ENCODE measurements around the gene BTN1A1.

Gene BTN1A1

DNA sequence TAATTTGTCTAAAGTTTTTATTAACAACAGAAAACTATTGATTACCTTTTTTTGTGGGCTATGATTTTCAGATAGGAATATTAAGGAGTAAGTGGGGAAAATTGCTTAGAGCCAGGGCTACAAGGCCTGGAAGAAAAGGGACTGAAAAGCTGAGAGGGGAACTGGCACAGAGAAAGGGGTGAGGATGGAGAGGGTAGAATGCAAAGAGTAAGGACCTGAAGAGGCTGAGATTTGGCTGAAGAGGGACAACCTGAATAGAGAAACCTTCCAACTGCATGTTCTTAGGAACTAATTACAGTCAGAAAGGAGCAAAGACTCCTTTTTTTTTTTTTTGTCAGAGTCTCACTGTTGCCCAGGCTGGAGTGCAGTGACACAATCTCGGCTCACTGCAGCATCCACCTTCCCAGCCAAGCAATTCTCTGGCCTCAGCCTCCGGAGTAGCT lies 25.6 kb upstream of the BTN1A1 start:
- TF ChIP-seq, protein P1, sequence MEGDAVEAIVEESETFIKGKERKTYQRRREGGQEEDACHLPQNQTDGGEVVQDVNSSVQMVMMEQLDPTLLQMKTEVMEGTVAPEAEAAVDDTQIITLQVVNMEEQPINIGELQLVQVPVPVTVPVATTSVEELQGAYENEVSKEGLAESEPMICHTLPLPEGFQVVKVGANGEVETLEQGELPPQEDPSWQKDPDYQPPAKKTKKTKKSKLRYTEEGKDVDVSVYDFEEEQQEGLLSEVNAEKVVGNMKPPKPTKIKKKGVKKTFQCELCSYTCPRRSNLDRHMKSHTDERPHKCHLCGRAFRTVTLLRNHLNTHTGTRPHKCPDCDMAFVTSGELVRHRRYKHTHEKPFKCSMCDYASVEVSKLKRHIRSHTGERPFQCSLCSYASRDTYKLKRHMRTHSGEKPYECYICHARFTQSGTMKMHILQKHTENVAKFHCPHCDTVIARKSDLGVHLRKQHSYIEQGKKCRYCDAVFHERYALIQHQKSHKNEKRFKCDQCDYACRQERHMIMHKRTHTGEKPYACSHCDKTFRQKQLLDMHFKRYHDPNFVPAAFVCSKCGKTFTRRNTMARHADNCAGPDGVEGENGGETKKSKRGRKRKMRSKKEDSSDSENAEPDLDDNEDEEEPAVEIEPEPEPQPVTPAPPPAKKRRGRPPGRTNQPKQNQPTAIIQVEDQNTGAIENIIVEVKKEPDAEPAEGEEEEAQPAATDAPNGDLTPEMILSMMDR (IDR thresholded peaks at IDR 0.05; ENCODE audit: control extremely low read depth, extremely low read depth, low read depth, missing control alignments), result no peak
- ChIA-PET POLR2A (interaction anchor here (0.7 to 1.1 kb wide), 3 partner anchors 10 to 63 kb away, joined by 3 read pairs; no protein-coding TSS in a partner anchor), CTCF (interaction anchor here (0.8 to 3.1 kb wide), 7 partner anchors 10 to 128 kb away, joined by 3 to 13 read pairs (median 5); no protein-coding TSS in a partner anchor)
- DNase-seq (ENCODE audit: extremely low spot score), result no peak

DNA sequence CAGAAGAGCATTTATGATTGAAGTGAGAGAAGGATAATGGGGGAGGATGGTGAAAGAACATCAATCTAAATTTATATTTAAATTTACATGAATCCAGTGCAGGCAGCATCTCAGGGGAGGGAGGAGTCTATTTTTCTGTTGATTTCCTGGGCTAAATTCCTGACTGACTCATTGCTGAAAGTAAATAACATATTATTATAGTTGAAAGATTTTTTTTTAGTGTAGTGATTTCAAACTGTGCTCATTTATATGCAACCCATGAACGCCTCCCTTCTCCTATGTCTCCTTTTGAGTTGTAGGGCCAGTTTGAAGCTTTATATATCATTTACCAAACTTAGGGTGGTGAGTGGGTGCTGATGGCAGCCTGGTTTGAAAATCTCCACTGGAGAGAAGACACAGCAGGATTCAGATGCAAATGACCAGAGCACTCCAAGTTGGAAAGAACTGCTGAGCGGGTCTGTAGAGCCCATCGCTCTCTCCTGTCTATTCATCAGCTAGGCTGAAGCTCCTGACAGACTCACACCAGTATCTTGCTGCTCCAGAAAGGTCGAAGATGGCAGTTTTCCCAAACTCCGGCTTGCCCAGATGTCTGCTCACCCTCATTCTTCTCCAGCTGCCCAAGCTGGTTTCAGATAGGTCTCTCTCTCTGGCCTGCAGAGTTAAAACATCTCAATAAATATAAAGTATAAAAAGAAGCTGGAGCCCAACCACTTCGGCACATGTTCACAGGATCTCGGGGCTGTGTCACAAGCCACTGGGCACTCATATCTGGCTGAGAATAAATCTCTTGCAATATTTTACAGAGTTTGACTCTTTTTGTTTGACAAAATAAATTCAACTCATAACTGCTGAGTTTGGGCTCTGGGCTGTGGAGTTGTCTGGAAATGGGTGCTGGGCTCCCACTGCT lies 24.0 kb upstream of the BTN1A1 start:
- TF ChIP-seq, protein P1 (IDR thresholded peaks at IDR 0.05; ENCODE audit: control extremely low read depth, extremely low read depth, low read depth, missing control alignments), result no peak
- DNase-seq (ENCODE audit: extremely low spot score), result no peak
- ChIA-PET POLR2A (no interaction called here), CTCF (interaction anchor here (0.9 to 1.5 kb wide), 5 partner anchors 8 to 46 kb away, joined by 3 to 5 read pairs (median 3); no protein-coding TSS in a partner anchor)

DNA sequence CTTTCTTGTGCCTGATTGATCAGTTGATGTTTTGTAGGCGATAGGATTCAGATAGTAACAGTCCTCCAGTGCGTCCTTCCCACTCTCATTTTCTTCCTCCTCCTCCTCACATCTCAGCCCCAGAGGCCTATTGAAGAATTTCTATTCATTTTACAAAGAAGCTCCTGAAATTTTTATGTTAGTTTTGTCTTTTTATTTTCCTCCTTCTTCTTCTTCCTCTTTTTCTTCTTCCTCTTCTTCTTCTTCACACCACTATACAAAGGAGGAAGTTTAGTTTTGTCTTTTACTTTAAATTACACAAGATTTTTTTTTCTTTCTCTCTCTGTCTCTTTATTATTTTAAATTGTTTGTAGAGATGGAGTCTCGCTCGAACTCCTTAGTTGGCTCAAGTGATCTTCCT lies 23.2 kb upstream of the BTN1A1 start:
- DNase-seq (ENCODE audit: extremely low spot score), result no peak
- ChIA-PET POLR2A (no interaction called here), CTCF (interaction anchor here (0.9 to 1.5 kb wide), 4 partner anchors 8 to 45 kb away, joined by 3 to 5 read pairs (median 3); no protein-coding TSS in a partner anchor)
- TF ChIP-seq, protein P1 (IDR thresholded peaks at IDR 0.05; ENCODE audit: control extremely low read depth, extremely low read depth, low read depth, missing control alignments), result no peak

DNA sequence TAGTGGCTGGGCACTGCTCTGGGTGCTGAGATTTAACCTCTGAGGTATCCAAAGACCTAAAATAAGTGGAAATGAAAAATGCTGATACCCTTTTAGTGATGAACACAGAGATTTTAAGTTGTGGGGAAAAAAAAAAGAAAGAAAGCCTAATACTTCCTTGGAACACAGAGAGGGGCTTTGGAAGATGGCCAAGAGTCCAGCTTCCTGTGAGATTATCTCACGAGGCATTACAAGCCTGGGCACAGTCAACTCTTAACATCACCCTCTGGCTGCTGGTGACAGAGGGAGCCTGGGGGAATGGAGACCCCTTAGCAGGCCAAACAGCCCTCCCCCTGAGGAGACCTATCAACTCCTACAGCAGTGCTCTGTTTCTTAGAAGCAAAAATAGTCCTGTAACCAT lies 22.7 kb upstream of the BTN1A1 start:
- POLR2A ChIA-PET, result no interaction called here
- CTCF ChIA-PET, result interaction anchor here (0.9 to 1.4 kb wide), 2 partner anchors 13 to 44 kb away, joined by 3 read pairs; no protein-coding TSS in a partner anchor
- TF ChIP-seq, protein P1 (IDR thresholded peaks at IDR 0.05; ENCODE audit: control extremely low read depth, extremely low read depth, low read depth, missing control alignments), result no peak
- no peak for DNase-seq (ENCODE audit: extremely low spot score)

DNA sequence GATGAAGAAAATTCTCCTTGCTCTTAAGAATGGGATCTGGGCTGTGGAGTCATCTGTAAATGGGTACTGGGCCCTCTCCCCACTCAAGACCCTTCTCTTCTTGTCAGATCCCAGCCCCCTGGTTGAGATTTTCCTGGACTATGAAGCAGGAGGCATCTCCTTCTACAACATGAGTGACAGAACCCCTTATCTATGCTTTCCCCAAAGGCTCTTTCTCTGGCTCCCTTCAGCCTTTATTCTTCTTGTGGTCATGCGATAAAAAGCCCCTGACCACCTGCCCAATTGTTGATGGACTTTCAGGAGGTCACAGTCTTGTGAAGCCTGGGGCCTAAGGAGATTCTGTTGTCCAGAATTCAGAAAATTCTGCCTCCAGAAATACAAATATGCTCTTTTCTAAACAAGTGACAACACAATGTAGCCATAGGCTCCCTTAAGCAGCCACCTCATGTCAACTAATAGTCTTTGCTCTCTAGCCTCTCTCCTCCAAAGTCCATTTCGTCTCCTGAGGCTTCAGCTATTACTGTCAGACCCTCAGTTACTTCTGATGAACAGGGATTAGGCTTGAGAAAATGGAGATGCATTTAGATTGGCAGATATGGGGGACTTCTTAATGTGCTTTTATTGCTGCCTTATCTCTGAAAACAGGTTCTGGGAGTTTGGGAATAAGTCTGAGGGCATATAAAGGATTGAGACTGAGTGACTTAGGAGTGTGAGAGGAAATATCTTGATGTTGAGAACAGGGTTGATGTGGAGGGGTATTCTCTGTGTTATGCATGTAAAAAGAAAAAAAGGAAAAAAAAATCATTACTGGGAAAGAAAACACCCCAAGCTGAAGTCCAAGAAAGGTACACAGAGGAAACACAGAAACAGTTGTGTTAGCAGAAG lies 21.8 kb upstream of the BTN1A1 start:
- TF ChIP-seq, protein P1 (IDR thresholded peaks at IDR 0.05; ENCODE audit: control extremely low read depth, extremely low read depth, low read depth, missing control alignments), result no peak
- CTCF ChIA-PET, result interaction anchor here (0.8 to 1.0 kb wide), 2 partner anchors 8 to 13 kb away, joined by 3 read pairs; no protein-coding TSS in a partner anchor
- POLR2A ChIA-PET, result no interaction called here
- no peak for DNase-seq (ENCODE audit: extremely low spot score)

DNA sequence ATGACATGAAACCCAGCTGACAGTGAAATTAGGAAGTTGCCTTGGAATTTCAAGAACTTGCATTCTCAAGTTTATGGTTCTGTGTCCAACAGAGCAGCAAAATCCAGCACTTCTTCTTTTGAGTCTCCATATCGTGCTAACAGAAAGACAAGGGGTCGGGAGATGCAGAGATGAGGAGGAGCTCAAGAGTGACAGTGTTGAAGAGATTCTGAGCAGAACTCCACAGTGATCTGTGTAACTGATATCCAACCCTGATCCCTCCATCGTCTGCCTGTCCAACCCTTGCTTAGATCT lies 21.2 kb upstream of the BTN1A1 start:
- TF ChIP-seq, protein P1 (IDR thresholded peaks at IDR 0.05; ENCODE audit: control extremely low read depth, extremely low read depth, low read depth, missing control alignments), result no peak
- ChIA-PET CTCF (interaction anchor here (0.8 to 1.3 kb wide), 4 partner anchors 8 to 16 kb away, joined by 3 to 4 read pairs (median 4); no protein-coding TSS in a partner anchor), POLR2A (no interaction called here)
- DNase-seq (ENCODE audit: extremely low spot score), result no peak

Data from GM10248 (cell line).